GM12878 (cell line): ENCODE data around the gene FOXP3. TPM values are rescaled to one million over a fixed set of nuclear protein-coding genes. Genes with fewer than 3 reads are reported as not detected.

Experiments
- ATAC-seq: fragments of 200-7000 bp; cut with Tn5 transposase; 3 replicates; pipeline ENCODE4 v1.9.1; 2020; ENCODE audit warnings: mild to moderate bottlenecking, moderate library complexity
- BruUV-seq: library from RNA; stranded (reverse); fragments of 400-500 nt; replicated peaks from 2 replicates; lab custom pipeline; 2021; lab: Mats Ljungman, UMichigan
- CTCF ChIA-PET: fragments of 300-600 bp; sonication (Branson Sonifier 250); formaldehyde crosslinking; extraction: SDS; loops from one replicate; lab custom pipeline; 2021; ENCODE audit warnings: inconsistent platforms; lab: Yijun Ruan, JAX
- POLR2A ChIA-PET: fragments of 350-600 bp; formaldehyde crosslinking; extraction: SDS; loops from one replicate; lab custom pipeline; 2021; ENCODE audit warnings: inconsistent platforms; lab: Charles Lee
- RAD21 ChIA-PET: fragments of 300-600 bp; sonication (Branson Sonifier 250); formaldehyde crosslinking; loops from one replicate; lab custom pipeline; 2023; ENCODE audit warnings: antibody characterized with exemption; ENCODE audit not compliant: unreplicated experiment; lab: Charles Lee
- SMC1A ChIA-PET: fragments of 300-600 bp; sonication (Branson Sonifier 250); formaldehyde crosslinking; loops from one replicate; lab custom pipeline; 2023; ENCODE audit not compliant: unreplicated experiment, uncharacterized antibody; lab: Charles Lee
- DNase-seq: peaks from one replicate; pipeline ENCODE4 v3.0.0-alpha.2; 2011; ENCODE audit warnings: low read depth, low spot score
- FAIRE-seq: peaks from 3 replicates; lab custom pipeline; 2011; peaks lifted over from hg19 to GRCh38; lab: Jason Lieb, UNC
- H2AFZ ChIP-seq: 2 replicates; pipeline ENCODE4 v1.6.0; 2011; ENCODE audit warnings: low read depth, low read length, control low read depth; ENCODE audit not compliant: control insufficient read depth
- H3K27ac ChIP-seq: 2 replicates; pipeline ENCODE4 v1.5.1; 2011; ENCODE audit warnings: control low read depth; ENCODE audit not compliant: control insufficient read depth, insufficient read depth
- H3K27me3 ChIP-seq, 2 experiments: replicated peaks in 1 of 2; 2 replicates each; pipeline versions ENCODE4 v1.6.0 to v1.6.1; 2011; ENCODE audit warnings: low read length in 1 of 2; ENCODE audit not compliant: control insufficient read depth in 2 of 2, insufficient read depth in 2 of 2
- H3K36me3 ChIP-seq, 2 experiments: 2 replicates each; pipeline ENCODE4 v1.5.1; 2011; ENCODE audit warnings: low read length in 1 of 2; ENCODE audit not compliant: control insufficient read depth in 2 of 2, insufficient read depth in 2 of 2
- H3K4me1 ChIP-seq: 2 replicates; pipeline ENCODE4 v1.6.1; 2011; ENCODE audit warnings: mild to moderate bottlenecking, low read length, moderate library complexity, mixed read lengths; ENCODE audit not compliant: control insufficient read depth, insufficient read depth
- H3K4me2 ChIP-seq: 2 replicates; pipeline ENCODE4 v1.6.0; 2011; ENCODE audit warnings: control low read depth; ENCODE audit not compliant: control insufficient read depth, insufficient read depth
- H3K4me3 ChIP-seq: fragments of 200-600 bp; sonication (generic); 2 replicates; pipeline ENCODE4 v1.5.1; 2016
- H3K79me2 ChIP-seq: 2 replicates; pipeline ENCODE4 v1.6.0; 2011; ENCODE audit warnings: low read length; ENCODE audit not compliant: control insufficient read depth, insufficient read depth
- H3K9ac ChIP-seq: 2 replicates; pipeline ENCODE4 v1.8.0; 2011; ENCODE audit warnings: low read length, control low read depth, mixed read lengths; ENCODE audit not compliant: control insufficient read depth, insufficient read depth
- H3K9me3 ChIP-seq: replicated peaks from 3 replicates; pipeline ENCODE4 v1.5.1; 2011; ENCODE audit warnings: mild to moderate bottlenecking, low read length; ENCODE audit not compliant: control insufficient read depth, insufficient read depth
- H4K20me1 ChIP-seq: 2 replicates; pipeline ENCODE4 v1.6.0; 2011; ENCODE audit not compliant: control insufficient read depth, insufficient read depth
- CBX3 ChIP-seq: fragments of 200-600 bp; sonication (generic); IDR thresholded peaks from 2 replicates; pipeline ENCODE4 v1.6.1; 2016; ENCODE audit warnings: low read depth, borderline replicate concordance
- CEBPB ChIP-seq, 2 experiments: fragments of 150-350 bp in 1 of 2; IDR thresholded peaks; 2 replicates each; pipeline ENCODE4 v1.6.1; 2012 to 2014; ENCODE audit warnings: low read depth in 2 of 2, low read length in 2 of 2, borderline replicate concordance in 1 of 2, inconsistent platforms in 1 of 2
- EGR1 ChIP-seq, 2 experiments: IDR thresholded peaks; 1 replicate in 1 of 2; 2 replicates in 1 of 2; pipeline ENCODE4 v1.6.1; 2011 to 2012; ENCODE audit warnings: low read depth in 2 of 2, low read length in 2 of 2, borderline replicate concordance in 1 of 2, mild to moderate bottlenecking in 1 of 2, moderate library complexity in 1 of 2
- ETV6 ChIP-seq, 2 experiments: fragments of 450-650 bp in 1 of 2; IDR thresholded peaks in 1 of 2; conservative IDR thresholded peaks in 1 of 2; 2 replicates each; pipeline ENCODE4 v1.6.1; 2014; ENCODE audit warnings: antibody characterized with exemption in 1 of 2, borderline replicate concordance in 1 of 2, low read depth in 1 of 2, mild to moderate bottlenecking in 1 of 2, moderate library complexity in 1 of 2
- GABPA ChIP-seq: IDR thresholded peaks from 2 replicates; pipeline ENCODE4 v1.6.1; 2014; ENCODE audit warnings: antibody characterized with exemption, low read depth, mild to moderate bottlenecking, inconsistent platforms
- NKRF ChIP-seq: fragments of 450-650 bp; conservative IDR thresholded peaks from 2 replicates; pipeline ENCODE4 v1.6.1; 2017; ENCODE audit warnings: mild to moderate bottlenecking, moderate library complexity
- NR2C2 ChIP-seq: IDR thresholded peaks from 2 replicates; pipeline ENCODE4 v1.6.1; 2011; ENCODE audit warnings: borderline replicate concordance, low read depth; ENCODE audit not compliant: control insufficient read depth, insufficient read length
- NR2F1 ChIP-seq: fragments of 450-650 bp; conservative IDR thresholded peaks from 2 replicates; pipeline ENCODE4 v1.6.1; 2017; ENCODE audit warnings: mild to moderate bottlenecking
- PBX3 ChIP-seq: IDR thresholded peaks from 2 replicates; pipeline ENCODE4 v1.6.1; 2011; ENCODE audit warnings: mild to moderate bottlenecking, low read depth, low read length, moderate library complexity; ENCODE audit not compliant: insufficient replicate concordance
- POLR2A ChIP-seq: IDR thresholded peaks from 2 replicates; pipeline ENCODE4 v1.6.1; 2011; ENCODE audit warnings: low read depth, mild to moderate bottlenecking, low read length
- PRDM15 ChIP-seq: fragments of 450-650 bp; formaldehyde crosslinking; IDR thresholded peaks from 2 replicates; pipeline ENCODE4 v1.4.0; 2020; ENCODE audit warnings: mild to moderate bottlenecking, moderate library complexity
- RB1 ChIP-seq: fragments of 450-650 bp; formaldehyde crosslinking; IDR thresholded peaks from 2 replicates; pipeline ENCODE4 v1.6.1; 2017; ENCODE audit warnings: mild to moderate bottlenecking, borderline replicate concordance
- RUNX3 ChIP-seq: IDR thresholded peaks from 2 replicates; pipeline ENCODE4 v1.6.1; 2012; ENCODE audit warnings: low read length, inconsistent platforms
- SMARCA5 ChIP-seq: fragments of 450-650 bp; IDR thresholded peaks from 2 replicates; pipeline ENCODE4 v1.6.1; 2017; ENCODE audit warnings: mild to moderate bottlenecking
- SUPT20H ChIP-seq: IDR thresholded peaks from 2 replicates; pipeline ENCODE4 v1.6.1; 2011; ENCODE audit warnings: low read depth, mild to moderate bottlenecking, low read length, moderate library complexity, borderline replicate concordance; ENCODE audit not compliant: control insufficient read depth
- WGBS: methylation state at CpG from one replicate; pipeline ENCODE4 v1.1.6; 2016; ENCODE audit warnings: low lambda C conversion rate; ENCODE audit not compliant: insufficient replicate concordance, insufficient coverage; ENCODE audit errors: missing lambda C conversion rate; 5-methylcytosine and 5-hydroxymethylcytosine counted together
- in situ Hi-C: fragments of 300-500 bp; cut with MboI; formaldehyde crosslinking; loops from 9 replicates; pipeline ENCODE4 v1.14.3; 2018; ENCODE audit warnings: mixed read lengths
- intact Hi-C: fragments of 100-400 bp; cut with micrococcal nuclease; formaldehyde crosslinking; loops from one replicate; pipeline ENCODE4 v1.14.2; 2022; ENCODE audit not compliant: unreplicated experiment
- polyA plus RNA-seq, 11 experiments: library from polyadenylated mRNA; depleted of rRNA in 4 of 11; unstranded in 6 of 11; stranded (reverse) in 5 of 11; fragments of >200 nt; fragmentation: Nextera tagmentation in 4 of 11; fragmentation: Illumina TruSeq in 1 of 11; extraction: Ambion mirVana in 4 of 11; extraction: Trizol in 1 of 11; gene quantifications; 1 replicate in 1 of 11; 2 replicates in 10 of 11; pipeline versions ENCODE4 v1.2.1 to v1.2.3, GENCODE V29; 2011 to 2016; ENCODE audit warnings: inconsistent platforms in 2 of 11, missing spikeins in 2 of 11, low read depth in 1 of 11
- total RNA-seq, 4 experiments: library from RNA; depleted of rRNA in 3 of 4; stranded (reverse); fragments of >200 nt in 3 of 4; fragmentation: Illumina TruSeq in 1 of 4; extraction: Trizol in 1 of 4; gene quantifications; 2 replicates each; pipeline versions ENCODE4 v1.2.1 to v1.2.3, GENCODE V29; 2013 to 2021

The FOXP3 gene
- total and polyA plus RNA-seq, 10 of the 15 experiments (the other 5 are each of a cell fraction or from before 2014, with no cell fraction given), result 0.02 to 0.21 (median 0.08) TPM; not detected in 3

DNA sequence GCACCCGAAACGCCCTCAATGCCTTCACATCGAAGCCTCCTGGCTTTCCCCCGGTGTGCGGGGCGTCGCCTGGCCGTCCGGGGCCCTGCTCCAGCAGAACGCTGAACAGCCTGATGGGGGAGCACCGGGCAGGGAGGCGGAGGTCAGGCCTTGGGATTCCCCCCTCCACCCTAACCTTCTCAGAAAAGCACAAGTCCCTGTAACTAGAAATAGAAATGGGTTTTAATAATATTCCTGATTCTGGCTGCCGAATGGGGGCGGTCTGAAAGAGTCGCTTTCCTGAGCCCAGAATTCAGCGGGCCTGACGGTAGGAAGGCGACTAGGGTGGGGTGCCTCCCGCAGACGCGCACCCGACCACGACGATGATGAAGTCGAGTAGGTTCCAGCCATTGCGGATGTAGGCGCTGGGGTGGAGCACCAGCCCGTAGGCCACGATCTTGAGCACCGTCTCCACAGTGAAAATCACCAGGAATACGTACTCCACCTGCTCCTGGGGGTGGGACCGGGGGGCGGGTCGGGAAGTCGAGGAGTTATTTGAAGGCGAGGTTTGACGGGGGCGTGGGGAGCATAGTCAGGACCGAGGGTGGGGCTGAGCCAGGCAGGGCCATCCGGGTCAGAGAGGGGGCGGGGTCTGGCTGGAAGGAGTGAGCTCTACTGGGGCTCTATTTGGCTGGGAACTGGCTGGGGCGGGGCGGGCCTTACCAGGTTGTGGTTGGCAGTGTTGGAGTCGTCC, 33.8 kb downstream of the FOXP3 start:
- no TSS peak for BruUV-seq
- WGBS, result 31% methylated on average over 34 of the region's 44 CpGs
- Histone ChIP-seq H4K20me1 (no peaks in the 10 kb centered on the region), H3K4me1 (no peaks in the 10 kb centered on the region), H3K4me3 (peak overlapping the region; percentile 47), H3K4me2 (peak overlapping the region; percentile 79), H2AFZ (peak overlapping the region; percentile 40), H3K36me3 (no peaks in the 10 kb centered on the region), H3K9ac (peak overlapping the region; percentile 28), H3K79me2 (no peaks in the 10 kb centered on the region), H3K9me3 (no peaks in the 10 kb centered on the region; the same call in 2 of the 3 replicates), H3K27ac (peak overlapping the region; percentile 30), H3K27me3 (no peaks in the 10 kb centered on the region)
- ChIA-PET RAD21 (no interaction called here), POLR2A (interaction anchor here (1.0 kb wide), 1 partner anchor 38 kb away, joined by 3 read pairs; no protein-coding TSS in a partner anchor), SMC1A (interaction anchor here (1.0 kb wide), 1 partner anchor 38 kb away, joined by 3 read pairs; no protein-coding TSS in a partner anchor), CTCF (interaction anchor here (0.7 kb wide), 1 partner anchor 38 kb away, joined by 3 read pairs; no protein-coding TSS in a partner anchor)
- intact Hi-C loops (no loop called here), in situ Hi-C loops (no loop called here)
- no peak for FAIRE-seq
- no peak for DNase-seq
- ATAC-seq, result peak; percentile 85
- TF ChIP-seq PBX3 (no peak), SMARCA5 (no peak), SUPT20H (no peak), CBX3 (no peak), NR2F1 (peak; percentile 80), EGR1 (IDR thresholded peaks at IDR 0.05; ENCODE audit: borderline replicate concordance in 1 of 2, low read depth in 2 of 2, low read length in 2 of 2) (0 out of 3 replicates have a peak, but pooled peaks of 1 of the 2 experiments have one; percentile 31), RUNX3 (peak; percentile 14; the same call in 1 of the 2 replicates), GABPA (no peak), POLR2A (peak; percentile 61), NR2C2 (no peak), RB1 (no peak), NKRF (0 out of 2 replicates have a peak, but pooled peaks have one; percentile 20), PRDM15 (CRISPR knock-in tag) (no peak), ETV6 (conservative IDR thresholded peaks at IDR 0.05 in 1 of 2, IDR thresholded peaks at IDR 0.05 in 1 of 2; ENCODE audit: borderline replicate concordance in 1 of 2, low read depth in 1 of 2) (no peak), CEBPB (IDR thresholded peaks at IDR 0.05; ENCODE audit: borderline replicate concordance in 1 of 2, low read depth in 2 of 2, low read length in 2 of 2) (no peak)
